ENCODE results near the gene PRR35.
"Not testable (repeated sequence)": the region's sequence is repeated elsewhere in the genome, so short reads cannot be mapped to it uniquely, and the experiment has no call there.

Gene PRR35

DNA sequence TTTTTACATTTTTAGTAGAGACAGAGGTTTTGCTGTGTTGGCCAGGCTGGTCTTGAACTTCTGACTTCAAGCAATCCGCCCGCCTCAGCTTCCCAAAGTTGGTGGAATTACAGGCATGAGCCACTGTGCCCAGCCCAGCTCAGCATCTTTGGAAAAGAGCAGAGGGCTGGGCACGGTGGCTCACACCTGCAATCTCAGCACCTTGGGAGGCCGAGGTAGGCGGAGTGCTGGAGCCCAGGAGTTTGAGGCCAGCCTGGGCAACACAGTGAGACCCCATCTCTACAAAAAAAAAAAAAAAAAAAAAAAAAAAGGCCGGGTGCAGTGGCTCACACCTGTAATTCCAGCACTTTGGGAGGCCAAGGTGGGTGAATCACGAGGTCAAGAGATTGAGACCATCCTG, 37.5 kb downstream of the PRR35 start:
- DNase-seq, result not testable (repeated sequence)

DNA sequence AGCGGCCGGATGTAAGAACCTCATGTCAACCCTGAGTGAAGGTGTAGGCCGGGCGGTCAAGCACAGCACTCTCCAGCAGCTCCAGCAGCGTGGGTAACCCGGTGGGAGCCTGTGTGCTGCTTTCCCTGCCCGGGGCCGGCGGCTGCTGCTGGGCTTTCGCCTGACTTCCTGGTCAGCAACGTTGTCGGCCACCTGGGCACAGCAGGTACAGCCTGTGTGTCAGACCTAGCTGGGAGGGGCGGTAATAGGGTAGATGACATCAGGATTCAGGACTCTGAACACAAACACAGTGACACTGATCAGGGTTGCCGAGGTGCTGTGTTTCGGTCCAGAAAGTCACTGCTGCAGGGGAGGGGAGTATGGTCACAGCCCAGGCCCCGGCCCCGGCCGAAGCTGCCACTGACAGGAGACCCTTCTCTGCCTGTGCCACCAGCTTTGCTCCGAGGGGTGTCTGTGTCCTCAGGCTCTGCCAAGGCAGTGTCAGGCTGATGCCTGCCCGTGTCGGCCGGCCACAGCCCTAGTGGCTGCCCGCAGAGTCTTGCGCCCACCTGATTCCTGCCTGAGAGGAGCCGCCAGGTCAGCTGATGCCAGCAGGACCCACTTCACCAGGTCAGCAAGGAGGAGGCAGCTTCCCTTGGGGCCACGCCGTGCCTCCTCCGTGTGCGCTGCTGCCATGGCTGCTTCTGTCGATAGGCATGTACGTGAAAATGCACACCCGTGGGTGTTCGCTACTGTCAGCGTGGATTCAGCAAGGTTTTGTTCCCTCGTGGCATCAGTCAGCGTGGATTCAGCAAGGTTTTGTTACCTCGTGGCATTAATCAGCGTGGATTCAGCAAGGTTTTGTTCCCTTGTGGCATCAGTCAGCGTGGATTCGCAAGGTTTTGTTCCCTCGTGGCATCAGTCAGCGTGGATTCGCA, 38.9 kb downstream of the PRR35 start:
- DNase-seq, result no peak

DNA sequence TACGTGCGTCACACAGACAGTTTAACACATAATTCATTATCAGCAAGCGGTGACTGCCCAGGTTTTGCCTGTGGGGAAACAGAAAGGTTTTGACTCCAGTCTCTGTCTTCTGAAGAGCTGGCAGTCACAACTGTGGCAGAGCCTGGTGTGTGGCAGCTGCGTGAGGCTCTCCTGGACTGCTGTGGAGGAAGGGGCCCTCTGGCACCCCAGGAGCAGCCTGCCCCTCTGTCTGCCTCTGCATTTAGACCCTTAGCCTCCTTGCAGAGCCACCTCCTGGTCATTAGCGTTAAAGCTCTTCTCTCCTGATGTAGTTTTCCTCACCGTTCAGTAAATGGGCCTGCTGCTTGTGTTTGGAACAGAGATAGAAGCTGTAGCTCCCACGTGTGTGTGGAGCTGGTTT, 40.6 kb downstream of the PRR35 start:
- DNase-seq, result no peak

DNA sequence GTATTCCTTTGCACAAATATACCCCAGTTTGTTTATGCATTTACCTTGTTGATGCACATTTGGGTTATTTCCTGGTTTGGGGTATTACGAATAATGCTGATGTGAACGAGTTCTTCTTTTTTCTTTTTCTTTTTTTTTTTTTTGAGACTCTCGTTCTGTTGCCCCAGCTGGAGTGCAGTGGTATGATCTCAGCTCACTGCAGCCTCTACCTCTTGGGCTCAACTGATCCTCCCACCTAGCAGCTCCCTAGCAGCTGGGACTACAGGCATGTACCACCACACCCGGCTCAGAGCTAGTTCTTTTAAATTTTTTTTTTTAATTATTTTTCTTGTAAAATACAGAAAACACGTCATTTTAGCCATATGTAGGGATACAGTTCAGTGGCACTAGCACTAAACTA, 43.7 kb downstream of the PRR35 start:
- DNase-seq, result no peak

DNA sequence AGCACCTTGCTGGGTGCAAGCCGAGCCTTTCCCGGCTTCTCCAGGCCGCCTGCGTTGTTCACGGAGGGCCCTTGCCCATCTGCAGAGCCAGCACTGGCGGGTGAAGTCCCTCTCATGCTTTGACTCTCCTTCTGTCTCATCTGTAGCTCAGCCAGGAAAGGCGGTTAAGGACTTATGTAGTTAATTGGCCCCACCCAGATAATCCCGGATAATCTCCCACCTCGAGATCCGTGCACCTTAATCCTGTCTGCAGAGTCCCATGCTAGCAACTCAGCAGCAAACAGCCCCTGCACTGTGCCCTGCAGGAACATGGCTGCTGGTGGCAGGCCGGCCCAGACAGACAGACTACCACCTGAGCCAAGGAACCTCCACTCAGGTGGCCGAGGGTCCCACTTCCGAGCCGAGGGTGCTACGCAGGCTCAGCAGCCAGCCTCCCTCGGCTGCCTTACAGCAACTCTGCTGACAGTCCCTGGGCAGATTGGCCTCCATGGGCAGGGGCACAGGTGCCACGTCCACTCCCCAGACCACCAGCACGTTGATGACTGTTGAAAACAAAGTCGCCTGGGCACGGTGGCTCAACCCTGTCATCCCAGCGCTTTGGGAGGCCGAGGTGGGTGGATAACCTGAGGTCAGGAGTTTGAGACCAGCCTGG, 46.6 kb downstream of the PRR35 start:
- DNase-seq, result no peak

DNA sequence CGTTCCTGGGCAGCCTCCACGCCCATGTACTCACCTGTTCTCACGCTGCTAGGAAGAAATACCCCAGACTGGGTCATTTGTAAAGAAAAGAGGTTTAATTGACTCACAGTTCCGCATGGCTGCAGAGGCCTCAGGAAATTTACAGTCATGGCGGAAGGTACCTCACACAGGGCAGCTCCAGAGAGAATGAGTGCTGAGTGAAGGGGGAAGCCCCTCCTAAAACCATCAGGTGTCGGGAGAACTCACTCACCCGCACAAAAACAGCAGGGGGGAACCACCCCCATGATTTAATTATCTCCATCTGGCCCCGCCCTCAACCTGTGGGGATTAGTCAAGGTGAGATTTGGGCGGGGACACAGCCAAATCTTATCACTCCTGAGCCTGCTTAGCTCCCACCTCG, 47.8 kb downstream of the PRR35 start:
- no peak for DNase-seq

DNA sequence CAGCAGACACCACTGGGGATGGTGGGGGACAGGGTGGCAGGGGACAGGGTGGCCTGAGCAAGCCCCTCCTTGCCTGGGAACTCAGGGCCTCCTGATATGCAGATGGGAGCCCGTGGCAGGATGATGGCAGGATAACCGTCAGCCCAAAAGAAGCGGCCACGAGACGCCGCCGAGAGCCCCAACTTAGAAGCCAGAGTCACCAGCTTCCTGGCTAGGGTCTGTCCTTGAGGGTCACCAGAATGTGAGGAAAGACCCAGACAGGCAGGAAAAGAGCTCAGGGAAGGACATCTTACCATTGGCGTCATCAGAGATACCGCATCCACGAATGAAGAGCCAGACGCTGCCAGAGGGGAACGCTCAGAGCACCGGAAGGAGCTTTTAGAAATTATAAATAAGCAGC, 49.1 kb downstream of the PRR35 start:
- no peak for DNase-seq

DNA sequence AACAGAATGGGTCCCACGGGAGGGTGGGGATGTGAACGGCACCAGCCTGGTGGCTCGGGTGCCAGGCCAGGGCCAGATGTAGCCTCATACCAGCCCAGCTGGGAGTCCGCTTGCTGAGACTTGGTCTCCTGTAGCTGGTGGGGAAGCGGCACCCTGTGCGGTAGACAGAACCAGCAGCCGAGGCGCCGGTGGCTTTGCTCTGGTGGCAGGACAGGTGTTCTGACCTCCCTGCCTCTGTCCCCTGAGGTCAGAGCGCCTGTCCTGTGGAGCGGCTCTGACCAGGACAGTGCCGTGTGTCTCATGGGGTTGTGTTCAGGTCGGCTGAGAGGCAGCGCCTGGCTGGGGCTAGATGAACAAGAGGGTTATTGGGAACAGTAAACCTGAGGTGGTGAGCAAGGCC, 49.8 kb downstream of the PRR35 start:
- no peak for DNase-seq

DNA sequence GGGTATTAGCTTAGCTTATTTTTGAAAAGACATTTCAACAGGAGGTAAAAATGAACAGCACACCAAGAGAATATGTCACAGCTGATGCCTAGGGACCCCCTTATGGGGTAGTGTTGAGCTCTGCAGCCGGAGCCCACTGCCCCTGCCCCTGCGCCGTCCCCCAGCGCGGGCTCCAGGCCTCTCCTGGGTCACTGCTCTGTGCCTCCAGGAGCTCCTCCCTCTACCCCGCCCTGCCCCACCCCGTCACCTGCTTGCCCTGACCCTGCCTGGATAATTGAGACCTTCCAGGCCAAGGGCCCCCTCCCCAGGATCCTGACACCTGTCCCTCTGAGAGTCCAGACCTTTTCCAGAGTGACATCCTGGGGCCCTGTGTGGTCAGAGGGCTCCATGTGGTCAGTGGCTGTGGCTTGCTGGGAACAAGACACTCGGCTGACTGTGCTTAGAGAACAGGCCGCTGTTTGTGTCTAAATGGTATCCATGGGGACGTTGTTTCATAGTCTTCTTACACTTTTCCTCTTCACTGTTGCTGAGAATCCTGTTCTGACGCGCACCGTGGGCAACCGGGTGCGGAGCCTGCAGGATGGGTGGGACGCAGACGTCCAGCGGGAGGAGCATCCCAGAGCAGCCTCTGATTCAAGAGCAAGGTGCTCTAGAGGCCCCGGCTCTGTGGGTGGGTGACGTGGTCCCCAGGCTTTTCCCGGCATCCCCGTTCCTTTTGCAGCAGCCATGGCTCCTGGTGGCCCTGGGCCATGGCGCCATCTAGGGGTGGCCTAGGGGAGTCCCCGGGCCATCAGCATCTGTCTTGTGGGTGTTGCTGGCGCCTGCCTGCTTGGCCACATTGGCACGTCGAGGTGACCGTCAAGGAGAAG, 50.6 kb downstream of the PRR35 start:
- peak; percentile 83 for DNase-seq

DNA sequence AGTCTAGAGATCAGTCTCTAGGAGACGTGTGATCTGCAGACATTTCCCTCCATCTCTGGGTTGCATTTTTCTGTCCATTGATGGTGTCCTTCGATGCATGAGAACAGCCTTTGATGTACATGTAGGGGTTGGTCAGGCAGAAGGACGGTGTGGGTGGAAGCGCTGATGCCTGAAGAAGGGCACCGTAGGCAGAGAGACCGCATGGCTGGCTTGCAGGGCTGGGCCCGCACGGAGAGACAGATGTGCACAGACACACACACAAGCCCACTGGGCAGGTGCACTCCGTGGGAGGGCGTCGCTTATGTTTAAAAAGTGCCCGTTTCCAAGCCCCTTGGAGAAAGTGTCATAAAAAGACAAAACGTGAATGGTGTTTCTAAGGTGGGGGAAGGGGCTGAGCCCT, 54.9 kb downstream of the PRR35 start:
- no peak for DNase-seq

Measured in activated CD8-positive, alpha-beta memory T cell treated with anti-CD3 and anti-CD28 coated beads, Interleukin-2, amount 50 U/mL, for 48 hours (primary cell).